ENCODE measurements around the gene STRN3.
A peak's percentile ranks its signal among the peaks of the same experiment; 100 is the strongest.
"Not testable (repeated sequence)": the region's sequence is repeated elsewhere in the genome, so short reads cannot be mapped to it uniquely, and the experiment has no call there.

STRN3 gene

GRCh38 chr14:31036552-31036951, 10.4 kb upstream of the STRN3 start:
- no peak for DNase-seq

- no peak for DNase-seq
Observed at GRCh38 chr14:31030469-31030868, 4.3 kb upstream of the STRN3 start.

GRCh38 chr14:31029016-31029970, 3.1 kb upstream of the STRN3 start:
- DNase-seq, result peak in 1 of 2 experiments; percentile 3

- DNase-seq, result no peak
Observed at GRCh38 chr14:31027847-31028246, 1.7 kb upstream of the STRN3 start.

- DNase-seq, result peak; percentile 93 to 98
Observed at GRCh38 chr14:31026450-31027235, 464 bp upstream of the STRN3 start.

GRCh38 chr14:31025367-31026076, 657 bp downstream of the STRN3 start, which contains the start of gene AP4S1:
Gene AP4S1, plus strand, starts transcription at chr14:31025649. Its CDS starts 40,548 bp downstream, at chr14:31066197.
- DNase-seq, result peak; percentile 42 to 45

- no peak for DNase-seq
Observed at GRCh38 chr14:31024577-31025366, 1.4 kb downstream of the STRN3 start.

- DNase-seq, result no peak
Observed at GRCh38 chr14:31024010-31024480, 2.1 kb downstream of the STRN3 start.

- no peak for DNase-seq
Observed at GRCh38 chr14:31022386-31022785, 3.8 kb downstream of the STRN3 start.

GRCh38 chr14:31021576-31021949, 4.6 kb downstream of the STRN3 start:
- DNase-seq, result no peak

- DNase-seq, result no peak
Observed at GRCh38 chr14:31020834-31021575, 5.2 kb downstream of the STRN3 start.

- DNase-seq, result no peak
Observed at GRCh38 chr14:31018057-31018645, 8.0 kb downstream of the STRN3 start.

- DNase-seq, result no peak
Observed at GRCh38 chr14:31013841-31014240, 12.3 kb downstream of the STRN3 start.

- DNase-seq, result no peak
Observed at GRCh38 chr14:31010935-31011334, 15.2 kb downstream of the STRN3 start.

- DNase-seq, result no peak
Observed at GRCh38 chr14:31009836-31010574, 16.2 kb downstream of the STRN3 start.

GRCh38 chr14:31006703-31007102, 19.5 kb downstream of the STRN3 start:
- DNase-seq, result no peak

GRCh38 chr14:31004007-31004406, 22.2 kb downstream of the STRN3 start:
- DNase-seq, result not testable (repeated sequence)

- no peak for DNase-seq
Observed at GRCh38 chr14:31003284-31003683, 22.9 kb downstream of the STRN3 start.

- DNase-seq, result no peak
Observed at GRCh38 chr14:31001339-31001658, 24.9 kb downstream of the STRN3 start.

GRCh38 chr14:31000629-31001338, 25.4 kb downstream of the STRN3 start:
- no peak for DNase-seq

Measured in NCI-H446 (cell line).